Measurements from ENCODE around the gene NLRP6.

Gene NLRP6

GRCh38 chr11:295351-296170 is 17.4 kb downstream of the NLRP6 start:
- no peak for DNase-seq (ENCODE audit: extremely low read depth, low read depth)
- TF ChIP-seq, protein P1, sequence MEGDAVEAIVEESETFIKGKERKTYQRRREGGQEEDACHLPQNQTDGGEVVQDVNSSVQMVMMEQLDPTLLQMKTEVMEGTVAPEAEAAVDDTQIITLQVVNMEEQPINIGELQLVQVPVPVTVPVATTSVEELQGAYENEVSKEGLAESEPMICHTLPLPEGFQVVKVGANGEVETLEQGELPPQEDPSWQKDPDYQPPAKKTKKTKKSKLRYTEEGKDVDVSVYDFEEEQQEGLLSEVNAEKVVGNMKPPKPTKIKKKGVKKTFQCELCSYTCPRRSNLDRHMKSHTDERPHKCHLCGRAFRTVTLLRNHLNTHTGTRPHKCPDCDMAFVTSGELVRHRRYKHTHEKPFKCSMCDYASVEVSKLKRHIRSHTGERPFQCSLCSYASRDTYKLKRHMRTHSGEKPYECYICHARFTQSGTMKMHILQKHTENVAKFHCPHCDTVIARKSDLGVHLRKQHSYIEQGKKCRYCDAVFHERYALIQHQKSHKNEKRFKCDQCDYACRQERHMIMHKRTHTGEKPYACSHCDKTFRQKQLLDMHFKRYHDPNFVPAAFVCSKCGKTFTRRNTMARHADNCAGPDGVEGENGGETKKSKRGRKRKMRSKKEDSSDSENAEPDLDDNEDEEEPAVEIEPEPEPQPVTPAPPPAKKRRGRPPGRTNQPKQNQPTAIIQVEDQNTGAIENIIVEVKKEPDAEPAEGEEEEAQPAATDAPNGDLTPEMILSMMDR (IDR thresholded peaks at IDR 0.05; ENCODE audit: low read depth, low read length, missing control alignments), result no peak
- H3K4me3 ChIP-seq (replicated peaks; ENCODE audit: low read depth, low read length), result no peak overlapping the region

DNA sequence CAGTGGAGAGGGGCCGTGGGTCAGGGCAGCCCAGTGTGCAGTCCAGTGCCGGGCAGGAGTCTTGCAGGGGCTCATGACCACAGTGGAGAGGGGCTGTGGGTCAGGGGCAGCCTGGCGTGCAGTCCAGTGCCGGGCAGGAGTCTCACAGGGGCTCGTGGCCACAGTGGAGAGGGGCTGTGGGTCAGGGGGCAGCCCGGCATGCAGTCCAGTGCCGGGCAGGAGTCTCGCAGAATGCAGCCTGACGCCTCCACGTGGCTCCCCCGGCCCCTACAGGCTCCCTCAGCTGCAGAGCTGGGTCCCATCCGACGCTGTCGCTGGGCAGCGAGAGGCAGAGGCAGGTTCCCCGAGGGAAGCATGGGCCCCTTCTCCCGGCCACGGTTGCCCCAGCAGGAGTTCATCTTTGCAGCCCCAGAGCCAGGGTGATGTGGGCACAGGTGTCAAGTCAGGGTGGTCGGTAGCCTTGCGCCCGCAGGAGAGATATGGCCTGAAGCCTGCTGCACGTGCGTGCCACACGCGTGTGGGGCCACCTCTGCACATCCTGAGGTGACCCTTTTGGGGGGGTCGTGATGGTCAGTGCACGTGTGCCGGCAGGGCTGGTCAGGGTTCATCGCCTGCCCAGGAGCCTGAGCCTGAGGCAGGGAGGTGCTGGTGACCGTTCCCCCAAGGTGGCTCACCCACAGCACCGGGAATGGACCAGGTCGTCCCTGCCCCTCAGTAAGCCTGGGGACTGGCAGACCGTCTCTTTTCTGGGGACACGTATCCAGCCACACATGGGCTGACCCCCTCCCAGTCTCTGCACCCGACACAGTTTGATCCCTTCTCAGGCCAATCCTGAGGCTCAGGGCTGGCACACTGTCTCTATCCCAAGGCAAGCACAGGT is 18.2 kb downstream of the NLRP6 start:
- no peak overlapping the region for H3K4me3 ChIP-seq (replicated peaks; ENCODE audit: low read depth, low read length)
- no peak for DNase-seq (ENCODE audit: extremely low read depth, low read depth)
- TF ChIP-seq, protein P1 (IDR thresholded peaks at IDR 0.05; ENCODE audit: low read depth, low read length, missing control alignments), result no peak

DNA sequence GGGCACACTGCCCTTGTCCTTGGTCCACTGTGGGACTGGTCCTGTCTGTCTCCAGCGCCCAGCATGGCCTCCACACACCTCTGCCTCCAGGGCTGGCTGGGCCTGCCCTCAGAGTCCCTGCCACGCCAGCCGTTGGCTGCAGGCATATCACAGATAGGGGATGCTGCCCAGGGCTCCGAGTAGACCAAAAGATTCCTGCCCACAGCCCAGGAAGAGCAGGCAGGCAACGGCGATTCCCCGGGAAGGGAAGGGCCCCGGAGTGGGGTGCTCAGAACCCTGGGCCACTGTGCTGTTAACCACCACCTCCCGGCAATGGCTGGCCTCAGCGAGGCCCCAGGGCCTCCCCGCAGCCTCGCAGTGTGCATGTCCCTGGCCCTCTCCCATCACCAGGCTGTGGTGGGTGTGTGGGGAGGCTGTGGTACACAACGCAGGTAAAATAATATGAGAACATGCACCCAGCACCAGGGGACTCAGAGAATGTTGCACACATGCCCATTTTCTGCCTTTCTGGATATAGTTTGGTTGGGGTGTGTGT is 18.9 kb downstream of the NLRP6 start:
- H3K4me3 ChIP-seq (replicated peaks; ENCODE audit: low read depth, low read length), result no peak overlapping the region
- DNase-seq (ENCODE audit: extremely low read depth, low read depth), result no peak
- TF ChIP-seq, protein P1 (IDR thresholded peaks at IDR 0.05; ENCODE audit: low read depth, low read length, missing control alignments), result no peak

DNA sequence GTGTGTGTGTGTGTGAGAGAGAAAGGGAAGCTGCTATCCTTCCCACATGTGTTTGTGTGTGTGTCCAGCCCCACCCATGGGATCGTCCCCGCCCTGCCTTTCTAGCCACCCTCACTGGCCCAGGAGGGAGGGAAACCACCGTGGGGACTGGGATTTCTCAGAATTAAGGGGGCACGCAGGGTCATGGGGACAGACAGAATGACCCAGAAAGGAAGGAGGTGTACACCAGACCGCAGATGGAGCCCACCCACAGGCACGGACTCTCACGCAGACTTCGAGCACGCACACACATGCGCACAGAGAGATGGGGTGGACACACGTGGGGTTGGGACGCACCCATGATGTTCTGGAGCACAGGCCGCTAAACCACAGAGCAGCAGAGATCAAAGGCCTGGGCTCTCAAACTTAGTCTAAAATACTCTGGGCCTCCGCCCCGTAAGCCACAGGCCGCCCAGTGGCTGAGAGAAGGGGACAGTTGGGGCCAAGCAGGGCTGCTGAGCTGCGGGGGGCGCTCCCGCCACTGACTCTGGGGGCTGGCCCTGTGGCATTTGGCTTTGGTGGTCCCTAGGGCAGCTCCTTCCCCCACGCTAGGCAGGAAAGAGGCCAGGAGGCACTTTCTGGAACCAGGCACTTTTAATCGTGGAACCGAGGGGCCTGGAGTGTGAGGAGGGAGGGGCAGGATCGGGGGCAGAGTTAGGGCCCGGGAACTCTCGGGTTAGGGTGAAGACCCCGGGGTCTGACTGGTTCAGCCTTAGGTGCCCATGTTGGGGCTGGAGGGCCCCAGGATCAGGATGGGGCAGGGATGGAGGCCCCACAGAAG is 19.6 kb downstream of the NLRP6 start:
- no peak overlapping the region for H3K4me3 ChIP-seq (replicated peaks; ENCODE audit: low read depth, low read length)
- TF ChIP-seq, protein P1 (IDR thresholded peaks at IDR 0.05; ENCODE audit: low read depth, low read length, missing control alignments), result no peak
- DNase-seq (ENCODE audit: extremely low read depth, low read depth), result no peak

DNA sequence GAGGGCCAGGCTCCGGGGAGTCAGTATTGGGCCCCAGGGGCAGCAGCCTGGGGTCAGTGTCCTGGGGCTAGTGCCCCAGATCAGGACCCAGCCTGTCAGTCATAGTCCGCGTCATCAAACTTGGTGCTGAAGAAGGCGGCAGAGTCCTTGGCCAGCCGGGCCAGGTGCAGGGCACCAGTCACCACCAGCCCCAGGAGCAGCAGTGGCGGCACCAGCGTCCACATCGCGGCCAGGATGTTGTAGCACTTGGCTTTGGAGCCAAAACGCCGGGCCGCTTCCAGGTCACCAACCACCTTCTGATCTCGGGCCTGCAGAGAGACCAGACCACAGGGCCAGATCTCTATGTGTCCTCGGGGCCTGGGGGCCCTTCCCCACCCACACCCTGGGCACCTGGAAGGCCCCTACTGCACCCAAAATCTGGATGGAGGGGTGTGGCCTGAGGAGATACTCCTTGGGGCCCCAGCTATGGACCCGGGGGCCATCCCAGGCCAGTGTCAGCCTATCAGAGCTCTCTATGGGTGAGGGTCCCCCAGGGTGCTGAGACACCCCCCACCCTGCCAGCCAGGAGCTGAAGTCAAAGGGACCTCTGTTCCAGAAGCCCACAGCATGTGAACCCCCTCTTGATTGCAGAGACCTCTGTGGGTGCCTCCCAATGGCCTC is 20.3 kb downstream of the NLRP6 start:
- no peak overlapping the region for H3K4me3 ChIP-seq (replicated peaks; ENCODE audit: low read depth, low read length)
- DNase-seq (ENCODE audit: extremely low read depth, low read depth), result no peak
- TF ChIP-seq, protein P1 (IDR thresholded peaks at IDR 0.05; ENCODE audit: low read depth, low read length, missing control alignments), result no peak

All from HFF-Myc (cell line).